Measurements from ENCODE around the gene DLGAP5. TPM values are rescaled to one million over a fixed set of nuclear protein-coding genes. Genes with fewer than 3 reads are reported as not detected.

Gene DLGAP5
- polyA plus RNA-seq, 4 donors: 0.81 to 13.2 (median 6.6) TPM

DNA sequence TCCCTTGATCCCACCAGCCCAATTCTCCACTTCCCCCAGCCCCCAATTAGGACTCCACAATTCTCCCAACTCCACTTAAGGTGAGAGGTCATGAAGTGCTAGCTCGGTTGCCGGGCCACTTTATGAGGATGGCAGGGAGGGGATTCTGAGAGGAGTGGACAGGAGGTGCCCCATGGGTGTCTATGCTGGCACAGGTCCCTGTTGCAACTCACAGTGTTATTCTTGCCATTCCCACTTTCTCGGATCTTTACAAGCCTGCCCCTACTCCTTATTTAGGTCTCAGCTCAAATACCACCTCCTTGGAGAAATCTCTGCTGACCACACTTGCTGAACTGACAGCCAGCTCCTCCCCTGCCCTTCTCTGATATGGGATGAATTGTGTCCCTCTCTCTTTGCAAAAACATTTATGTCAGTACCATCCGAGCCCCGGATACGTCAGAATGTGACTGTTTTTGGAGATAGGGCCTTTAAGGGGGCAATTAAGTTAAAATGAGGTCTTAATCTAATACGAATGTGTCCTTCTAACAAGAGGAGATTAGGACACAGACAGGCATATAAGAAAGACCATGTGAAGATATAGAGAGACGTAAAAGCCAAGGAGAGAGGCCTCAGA lies 66.5 kb downstream of the DLGAP5 start:
- peaks cover 0 to 5% (median 0%) of the 10 kb centered on the region in 3 donors for H3K36me3 ChIP-seq (ENCODE audit: control insufficient read depth in 3 of 3, insufficient read depth in 2 of 3, low read depth in 1 of 3, low read length in 3 of 3)
- H3K9me3 ChIP-seq (ENCODE audit: control insufficient read depth in 2 of 2, insufficient read depth in 1 of 2, low read depth in 1 of 2, low read length in 1 of 2): no peaks in the 10 kb centered on the region
- H3K4me3 ChIP-seq (ENCODE audit: low read depth in 1 of 3, low read length in 3 of 3): no peak overlapping the region
- peaks cover 18 to 82% (median 23%) of the 10 kb centered on the region in 3 donors for H3K4me1 ChIP-seq (ENCODE audit: control insufficient read depth in 3 of 3, insufficient read depth in 2 of 3, low read depth in 1 of 3, low read length in 2 of 3)
- WGBS, 3 donors: 38 to 71% (median 59%) methylated on average over 8 of the region's 8 CpGs
- DNase-seq (no peak), FAIRE-seq (no peak)
- H3K27me3 ChIP-seq (ENCODE audit: control insufficient read depth in 3 of 3, insufficient read depth in 3 of 3, low read length in 3 of 3): no peaks in the 10 kb centered on the region
- peak overlapping the region; percentile 69 to 98 (median 88) for H3K27ac ChIP-seq (ENCODE audit: low read depth in 1 of 3, low read length in 2 of 3)

DNA sequence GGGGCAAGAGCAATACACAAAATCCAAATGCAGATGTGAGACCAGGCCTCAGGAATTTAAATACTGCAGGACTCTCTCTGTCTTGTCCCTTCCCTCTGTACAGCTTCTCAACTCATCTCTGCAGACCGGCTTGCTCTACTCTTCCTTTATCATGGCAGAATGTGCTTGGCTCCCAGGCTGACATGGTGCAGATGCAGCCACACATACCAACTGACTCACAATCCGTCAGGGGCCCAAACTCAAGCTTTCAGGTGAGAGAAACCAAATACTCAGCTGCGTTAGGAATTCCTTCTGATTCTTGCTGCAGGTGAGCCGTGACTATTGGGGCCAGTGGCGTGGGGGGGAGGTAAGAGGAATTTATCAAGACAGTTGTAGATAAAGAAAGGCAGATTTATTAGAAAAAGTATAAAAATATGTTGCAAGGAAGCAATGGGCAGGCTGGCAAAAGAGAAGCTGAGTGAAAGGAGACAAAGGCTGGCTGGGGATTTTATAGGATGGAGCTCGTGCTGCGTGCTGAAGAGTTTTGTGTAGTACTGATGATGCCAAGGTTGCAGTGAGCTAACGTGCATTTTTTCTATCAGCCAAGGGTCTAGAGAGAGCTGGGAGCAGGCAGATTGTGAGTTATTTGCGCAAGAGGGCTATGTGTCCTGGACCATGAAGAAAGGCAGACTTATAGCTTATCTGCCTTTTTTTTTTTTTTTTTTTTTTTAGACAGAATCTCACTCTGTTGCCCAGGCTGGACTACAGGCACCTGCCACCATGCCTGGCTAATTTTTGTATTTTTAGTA lies 67.3 kb downstream of the DLGAP5 start:
- Histone ChIP-seq H3K27ac (ENCODE audit: low read depth in 1 of 3, low read length in 2 of 3) (peak overlapping the region in 1 of 3 donors; percentile 98), H3K4me3 (ENCODE audit: low read depth in 1 of 3, low read length in 3 of 3) (no peak overlapping the region), H3K36me3 (ENCODE audit: control insufficient read depth in 3 of 3, insufficient read depth in 2 of 3, low read depth in 1 of 3, low read length in 3 of 3) (no peaks in the 10 kb centered on the region), H3K9me3 (ENCODE audit: control insufficient read depth in 2 of 2, insufficient read depth in 1 of 2, low read depth in 1 of 2, low read length in 1 of 2) (no peaks in the 10 kb centered on the region), H3K4me1 (ENCODE audit: control insufficient read depth in 3 of 3, insufficient read depth in 2 of 3, low read depth in 1 of 3, low read length in 2 of 3) (peaks cover 18 to 90% (median 26%) of the 10 kb centered on the region in 3 donors), H3K27me3 (ENCODE audit: control insufficient read depth in 3 of 3, insufficient read depth in 3 of 3, low read length in 3 of 3) (no peaks in the 10 kb centered on the region)
- peak in 1 of 2 donors; percentile 31 for DNase-seq
- WGBS, 3 donors: 87 to 92% (median 90%) methylated on average over 9 of the region's 9 CpGs
- FAIRE-seq: no peak

DNA sequence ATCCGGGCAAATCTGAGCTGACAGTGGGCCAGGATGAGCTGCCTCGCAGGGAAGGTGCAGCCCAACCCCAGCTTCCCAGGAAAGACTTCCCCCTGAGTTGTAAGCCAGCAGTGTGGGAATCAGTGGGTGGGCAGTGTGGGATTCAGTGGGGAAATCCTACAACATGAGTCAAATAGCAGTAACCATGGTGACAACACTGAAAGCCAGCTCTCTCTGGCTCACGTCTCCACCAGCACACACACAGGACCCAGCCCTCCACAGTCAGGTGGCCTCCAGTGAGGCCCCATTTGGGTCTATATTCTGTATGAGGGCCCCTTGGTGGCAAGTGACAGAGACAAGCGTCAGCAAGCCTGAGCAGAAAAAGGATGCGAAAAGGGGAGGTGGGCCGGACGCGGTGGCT lies 68.3 kb downstream of the DLGAP5 start:
- Histone ChIP-seq H3K9me3 (ENCODE audit: control insufficient read depth in 2 of 2, insufficient read depth in 1 of 2, low read depth in 1 of 2, low read length in 1 of 2) (no peaks in the 10 kb centered on the region), H3K36me3 (ENCODE audit: control insufficient read depth in 3 of 3, insufficient read depth in 2 of 3, low read depth in 1 of 3, low read length in 3 of 3) (no peaks in the 10 kb centered on the region), H3K27me3 (ENCODE audit: control insufficient read depth in 3 of 3, insufficient read depth in 3 of 3, low read length in 3 of 3) (no peaks in the 10 kb centered on the region), H3K4me1 (ENCODE audit: control insufficient read depth in 3 of 3, insufficient read depth in 2 of 3, low read depth in 1 of 3, low read length in 2 of 3) (peaks cover 20 to 97% (median 27%) of the 10 kb centered on the region in 3 donors), H3K27ac (ENCODE audit: low read depth in 1 of 3, low read length in 2 of 3) (peak overlapping the region; percentile 78 to 98 (median 88)), H3K4me3 (ENCODE audit: low read depth in 1 of 3, low read length in 3 of 3) (no peak overlapping the region)
- 62 to 72% (median 66%) methylated on average over 8 of the region's 8 CpGs for WGBS, 3 donors
- FAIRE-seq (no peak), DNase-seq (peak in 1 of 2 donors; percentile 70)

DNA sequence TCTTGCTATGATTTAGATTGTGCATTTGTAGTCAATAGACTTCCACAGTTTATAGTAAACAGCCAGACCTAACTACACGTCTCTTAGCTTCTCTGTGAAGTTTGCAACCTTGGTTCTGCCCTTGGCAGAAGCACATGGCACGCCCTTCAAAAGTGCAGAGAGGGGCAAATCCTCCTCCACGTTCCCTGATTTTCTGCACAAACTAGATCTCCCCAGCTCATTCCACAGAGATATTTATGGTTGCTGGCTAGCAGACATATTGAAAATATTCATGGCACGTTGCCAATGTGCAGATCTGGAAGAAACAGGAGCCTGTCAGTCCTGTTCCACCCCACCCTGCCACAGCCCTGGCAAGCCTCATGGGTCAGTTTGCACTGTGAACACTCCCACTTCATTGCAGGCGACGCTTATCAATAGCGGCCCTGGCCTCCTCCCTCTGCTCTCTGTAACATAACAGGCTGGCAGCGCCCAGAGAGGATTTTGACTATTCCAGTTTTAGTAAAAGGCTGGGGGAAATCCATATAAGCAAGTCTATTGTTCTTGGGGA lies 68.9 kb downstream of the DLGAP5 start:
- FAIRE-seq (no peak), DNase-seq (peak; percentile 94 to 97)
- H3K4me3 ChIP-seq (ENCODE audit: low read depth in 1 of 3, low read length in 3 of 3): no peak overlapping the region
- no peaks in the 10 kb centered on the region for H3K36me3 ChIP-seq (ENCODE audit: control insufficient read depth in 3 of 3, insufficient read depth in 2 of 3, low read depth in 1 of 3, low read length in 3 of 3)
- no peaks in the 10 kb centered on the region for H3K9me3 ChIP-seq (ENCODE audit: control insufficient read depth in 2 of 2, insufficient read depth in 1 of 2, low read depth in 1 of 2, low read length in 1 of 2)
- 13 to 46% (median 32%) methylated on average over 8 of the region's 8 CpGs for WGBS, 3 donors
- no peaks in the 10 kb centered on the region for H3K27me3 ChIP-seq (ENCODE audit: control insufficient read depth in 3 of 3, insufficient read depth in 3 of 3, low read length in 3 of 3)
- H3K4me1 ChIP-seq (ENCODE audit: control insufficient read depth in 3 of 3, insufficient read depth in 2 of 3, low read depth in 1 of 3, low read length in 2 of 3): peaks cover 20 to 97% (median 27%) of the 10 kb centered on the region in 3 donors
- peak overlapping the region; percentile 78 to 98 (median 88) for H3K27ac ChIP-seq (ENCODE audit: low read depth in 1 of 3, low read length in 2 of 3)

DNA sequence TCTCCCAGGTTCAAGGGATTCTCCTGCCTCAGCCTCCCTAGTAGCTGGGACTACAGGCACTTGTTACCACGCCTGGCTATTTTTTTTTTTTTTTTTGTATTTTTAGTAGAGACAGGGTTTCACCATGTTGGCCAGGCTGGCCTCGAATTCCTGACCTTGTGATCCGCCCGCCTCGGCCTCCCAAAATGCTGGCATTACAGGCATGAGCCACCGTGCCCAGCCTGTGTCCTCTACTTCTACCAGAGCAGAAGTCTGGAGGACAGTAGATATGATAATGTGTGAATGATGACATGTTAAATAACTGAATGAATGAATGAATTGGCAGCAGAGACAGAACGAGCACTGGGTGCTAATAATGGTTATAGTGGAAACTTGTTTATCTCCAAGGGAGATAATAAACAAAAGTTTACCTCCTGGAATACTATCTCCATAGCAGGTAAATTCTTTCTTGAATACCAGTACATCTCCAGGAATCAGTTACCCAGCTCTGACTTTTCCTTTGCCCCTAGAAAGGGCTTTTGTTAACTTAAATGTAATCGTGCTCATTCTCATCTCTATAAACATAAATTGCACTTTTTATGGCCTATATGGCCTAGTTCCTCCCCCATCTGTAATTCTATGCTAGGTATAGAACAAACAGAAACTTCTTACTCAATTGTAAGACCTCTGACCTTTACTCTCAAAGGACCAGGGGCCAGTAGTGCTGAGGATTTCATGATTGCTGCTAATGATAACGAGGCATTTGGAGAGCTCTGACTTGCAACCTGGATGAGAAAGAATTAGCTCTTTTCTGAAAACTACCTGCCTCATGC lies 69.6 kb downstream of the DLGAP5 start:
- Histone ChIP-seq H3K4me3 (ENCODE audit: low read depth in 1 of 3, low read length in 3 of 3) (no peak overlapping the region), H3K36me3 (ENCODE audit: control insufficient read depth in 3 of 3, insufficient read depth in 2 of 3, low read depth in 1 of 3, low read length in 3 of 3) (no peaks in the 10 kb centered on the region), H3K27ac (ENCODE audit: low read depth in 1 of 3, low read length in 2 of 3) (peak overlapping the region; percentile 60 to 98 (median 88)), H3K27me3 (ENCODE audit: control insufficient read depth in 3 of 3, insufficient read depth in 3 of 3, low read length in 3 of 3) (no peaks in the 10 kb centered on the region), H3K9me3 (ENCODE audit: control insufficient read depth in 2 of 2, insufficient read depth in 1 of 2, low read depth in 1 of 2, low read length in 1 of 2) (no peaks in the 10 kb centered on the region), H3K4me1 (ENCODE audit: control insufficient read depth in 3 of 3, insufficient read depth in 2 of 3, low read depth in 1 of 3, low read length in 2 of 3) (peaks cover 20 to 97% (median 27%) of the 10 kb centered on the region in 3 donors)
- FAIRE-seq: no peak
- DNase-seq: peak; percentile 84 to 89
- 27 to 67% (median 42%) methylated on average over 8 to 9 of the region's 9 CpGs for WGBS, 3 donors

DNA sequence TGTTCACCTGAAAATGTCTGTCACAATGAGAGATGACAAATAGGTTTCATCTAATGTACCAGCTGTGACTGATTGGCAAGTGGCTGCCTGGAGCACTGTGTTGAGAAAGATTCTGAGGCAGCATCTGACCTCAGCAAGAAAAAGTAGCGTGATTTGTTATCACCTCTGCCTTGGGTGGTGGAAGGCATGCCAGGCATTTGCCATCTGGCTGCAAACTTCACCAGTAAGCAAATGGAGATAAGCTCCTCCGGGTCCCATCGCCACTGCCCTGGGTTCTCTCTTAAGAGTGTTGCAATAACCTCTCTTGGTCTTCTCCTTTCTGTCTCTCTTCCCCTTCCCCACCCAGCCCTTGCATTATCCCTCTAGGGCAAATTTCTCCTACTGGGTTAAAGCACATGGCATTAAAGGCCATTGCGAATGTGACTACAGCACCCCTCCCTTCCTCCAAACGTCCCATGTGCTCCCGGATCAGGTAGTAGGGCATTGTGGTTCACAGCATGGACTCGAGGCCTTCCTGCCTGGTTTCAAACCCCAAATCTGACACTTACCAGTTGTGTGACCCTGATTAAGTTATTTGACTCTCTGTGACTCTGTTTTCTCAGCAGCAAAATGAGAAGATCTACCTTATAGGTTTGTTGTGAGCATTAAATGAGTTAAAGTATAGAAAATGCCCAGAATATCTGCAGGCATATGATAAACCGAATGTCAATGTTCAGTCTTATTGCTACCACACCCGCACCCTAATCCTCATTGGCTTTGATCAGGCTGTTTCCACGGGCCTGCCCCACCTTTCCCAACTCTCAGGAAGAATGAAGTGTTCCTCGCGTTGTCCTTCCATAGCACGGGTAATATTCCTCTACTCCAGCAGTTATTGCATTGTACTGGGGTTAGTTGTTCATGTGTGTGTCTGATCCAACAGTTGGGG lies 70.6 kb downstream of the DLGAP5 start:
- H3K27ac ChIP-seq (ENCODE audit: low read depth in 1 of 3, low read length in 2 of 3): peak overlapping the region; percentile 50 to 98 (median 81)
- H3K27me3 ChIP-seq (ENCODE audit: control insufficient read depth in 3 of 3, insufficient read depth in 3 of 3, low read length in 3 of 3): no peaks in the 10 kb centered on the region
- FAIRE-seq: no peak
- H3K4me1 ChIP-seq (ENCODE audit: control insufficient read depth in 3 of 3, insufficient read depth in 2 of 3, low read depth in 1 of 3, low read length in 2 of 3): peaks cover 17 to 97% (median 26%) of the 10 kb centered on the region in 3 donors
- 23 to 62% (median 42%) methylated on average over 13 of the region's 13 CpGs for WGBS, 3 donors
- peak; percentile 70 to 87 for DNase-seq
- H3K9me3 ChIP-seq (ENCODE audit: control insufficient read depth in 2 of 2, insufficient read depth in 1 of 2, low read depth in 1 of 2, low read length in 1 of 2): no peaks in the 10 kb centered on the region
- no peaks in the 10 kb centered on the region for H3K36me3 ChIP-seq (ENCODE audit: control insufficient read depth in 3 of 3, insufficient read depth in 2 of 3, low read depth in 1 of 3, low read length in 3 of 3)
- H3K4me3 ChIP-seq (ENCODE audit: low read depth in 1 of 3, low read length in 3 of 3): no peak overlapping the region

DNA sequence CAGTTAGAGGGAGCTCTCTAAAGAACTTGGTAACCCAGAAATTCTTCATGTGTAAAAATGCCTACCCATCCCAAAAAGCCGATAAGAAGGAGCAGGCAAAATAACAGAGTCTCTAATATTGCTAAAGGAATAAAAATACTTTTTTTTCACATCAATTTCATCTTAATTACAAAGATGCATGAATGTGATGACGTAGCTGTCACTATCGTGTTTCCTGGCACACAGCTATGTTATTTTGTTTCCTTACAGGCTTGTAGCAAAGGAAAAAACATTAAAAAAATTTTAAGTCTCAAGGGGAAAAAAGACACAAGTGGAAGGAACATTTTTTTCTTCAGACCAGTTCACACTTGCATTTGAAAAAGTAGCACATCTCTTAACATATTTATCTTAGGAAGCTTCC lies 72.6 kb downstream of the DLGAP5 start:
- no peaks in the 10 kb centered on the region for H3K27me3 ChIP-seq (ENCODE audit: control insufficient read depth in 3 of 3, insufficient read depth in 3 of 3, low read length in 3 of 3)
- H3K36me3 ChIP-seq (ENCODE audit: control insufficient read depth in 3 of 3, insufficient read depth in 2 of 3, low read depth in 1 of 3, low read length in 3 of 3): no peaks in the 10 kb centered on the region
- peak overlapping the region in 2 of 3 donors; percentile 53 to 77 for H3K27ac ChIP-seq (ENCODE audit: low read depth in 1 of 3, low read length in 2 of 3)
- DNase-seq: no peak
- H3K4me1 ChIP-seq (ENCODE audit: control insufficient read depth in 3 of 3, insufficient read depth in 2 of 3, low read depth in 1 of 3, low read length in 2 of 3): peaks cover 12 to 97% (median 16%) of the 10 kb centered on the region in 3 donors
- FAIRE-seq: no peak
- WGBS, 3 donors: 53 to 86% (median 78%) methylated on average over 3 of the region's 3 CpGs
- H3K4me3 ChIP-seq (ENCODE audit: low read depth in 1 of 3, low read length in 3 of 3): no peak overlapping the region
- no peaks in the 10 kb centered on the region for H3K9me3 ChIP-seq (ENCODE audit: control insufficient read depth in 2 of 2, insufficient read depth in 1 of 2, low read depth in 1 of 2, low read length in 1 of 2)

All from small intestine (tissue), 7 donors.